Heart right ventricle (tissue), 16 donors: ENCODE data around the gene SGCA. TPM values are rescaled to one million over a fixed set of nuclear protein-coding genes. Genes with fewer than 3 reads are reported as not detected.

Experiments
- ATAC-seq, 8 donors: fragments of 200-7000 bp; cut with Tn5 transposase; one replicate each; pipeline ENCODE4 v1.9.1; 2020; ENCODE audit warnings: mild to moderate bottlenecking in 8 of 8, moderate library complexity in 8 of 8, moderate number of reproducible peaks in 1 of 8
- DNase-seq, 2 donors: peaks; one replicate each; pipeline ENCODE4 v3.0.0-alpha.2; 2020
- H3K27ac ChIP-seq, 10 donors: fragments of 200-600 bp; sonication (generic) in 2 of 10; one replicate each; pipeline versions ENCODE4 v1.5.0 to v1.8.0; 2020 to 2022; ENCODE audit warnings: mild to moderate bottlenecking in 3 of 10
- H3K27me3 ChIP-seq, 7 donors: fragments of 200-600 bp; one replicate each; pipeline ENCODE4 v1.8.0; 2021 to 2022; ENCODE audit warnings: mild to moderate bottlenecking in 2 of 7
- H3K36me3 ChIP-seq, 9 donors: fragments of 200-600 bp; sonication (generic) in 1 of 9; one replicate each; pipeline versions ENCODE4 v1.5.0 to v1.8.0; 2020 to 2022; ENCODE audit warnings: mild to moderate bottlenecking in 2 of 9
- H3K4me1 ChIP-seq, 9 donors: fragments of 200-600 bp; sonication (generic) in 1 of 9; one replicate each; pipeline versions ENCODE4 v1.5.0 to v1.8.0; 2020 to 2022; ENCODE audit warnings: mild to moderate bottlenecking in 4 of 9
- H3K4me3 ChIP-seq, 10 donors: fragments of 200-600 bp; sonication (generic) in 2 of 10; one replicate each; pipeline versions ENCODE4 v1.5.0 to v1.8.0; 2020 to 2022; ENCODE audit warnings: mild to moderate bottlenecking in 7 of 10, moderate library complexity in 2 of 10
- H3K9me3 ChIP-seq, 11 donors: fragments of 200-600 bp in 10 of 11; sonication (generic) in 2 of 11; one replicate each; pipeline versions ENCODE4 v1.5.0 to v1.8.0; 2013 to 2022; ENCODE audit warnings: mild to moderate bottlenecking in 2 of 11, control low read depth in 1 of 11, moderate library complexity in 1 of 11
- WGBS, 2 donors: extraction: QIAGEN DNeasy Blood & Tissue Kit; methylation state at CpG; one replicate each; pipeline ENCODE4 v1.1.7; 2013; ENCODE audit warnings: inconsistent platforms in 1 of 2; 5-methylcytosine and 5-hydroxymethylcytosine counted together
- intact Hi-C, 10 donors: fragments of 100-400 bp; cut with DNase I; formaldehyde crosslinking; loops; one replicate each; pipeline versions ENCODE4 v1.11.1 to v1.14.2; 2022
- polyA plus RNA-seq, 2 donors: library from polyadenylated mRNA; stranded (reverse); fragments of 200-250 nt; gene quantifications; one replicate each; pipeline ENCODE4 v1.2.3, GENCODE V29; 2013
- total RNA-seq, 10 donors: library from RNA; stranded (reverse); fragmentation: NEBNext Ultra II Directional in 3 of 10; extraction: Animal tissue kit (Norgen Biotek cat#: 25700) in 3 of 10; gene quantifications; one replicate each; pipeline versions ENCODE4 v1.2.1 to v1.2.4, GENCODE V29; 2021 to 2023
- TF ChIP-seq, protein P1 (sequence below), 9 donors: fragments of 200-600 bp; sonication (generic) in 2 of 9; IDR thresholded peaks; one replicate each; pipeline versions ENCODE4 v1.5.0 to v1.8.0; 2021 to 2022; ENCODE audit warnings: antibody characterized with exemption in 9 of 9, mild to moderate bottlenecking in 5 of 9, moderate library complexity in 1 of 9
- donor health status: Arrhythmogenic right ventricular cardiomyopathy.
- donor health status: ischemic (EF 13 %, LVEDD 7.1; RV severe dilation, severe dysfunction).
- donor health status: healthy with polysubstance abuse.
- donor health status: DM: no; HTN: yes; CAD: no.
- donor health status: DM: no; HTN: no; CAD: no.
- donor health status: ischemic (EF 25% LVEDD 6.9; RV normal size, moderate dysfunction).
- donor health status: ischemic (EF 25% LVEDD 5.7; RV mildly dilated, moderate dysfunction).
- donor health status: healthy.
- donor health status: DM: yes; HTN: yes; CAD: no.
- donor health status: Ischemic cardiomyopathy.
- donor health status: ischemic (EF 35%, LVEDD 5.7; RV mildly dilated, moderate dysfunction).
- donor health status: nonischemic (EF 11% LVEDD 7.7; RV severe dilation, severe dysfunction).
- donor health status: DM: yes; HTN: yes; CAD: no.
- donor health status: PGD.
- donor health status: ischemic (EF 29% LVEDD 5.4; RV normal size, mild dysfunction).
- donor health status: nonischemic (EF 23%, LVEDD 6.1; RV moderate dilation, normal function).

SGCA gene
- total and polyA plus RNA-seq, 12 donors: 136 to 314 (median 158) TPM

DNA sequence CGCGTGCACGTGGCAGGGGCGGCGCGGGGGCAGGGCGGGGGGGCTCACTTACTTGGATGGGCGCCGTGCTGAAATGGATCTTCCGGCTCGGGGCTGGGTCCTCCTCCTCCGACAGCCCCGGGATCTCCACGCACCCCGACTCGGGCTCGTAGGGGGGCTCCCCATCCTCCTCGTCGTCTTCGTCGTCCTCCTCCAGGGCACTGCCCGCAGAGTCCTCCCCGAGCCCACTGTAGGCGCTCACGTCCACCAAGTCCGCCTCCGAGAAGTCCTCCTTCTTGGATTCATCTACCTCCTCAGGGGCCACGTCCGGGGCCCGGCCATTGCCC, 16.8 kb upstream of the SGCA start:
- Histone ChIP-seq H3K27me3 (no peaks in the 10 kb centered on the region), H3K9me3 (no peaks in the 10 kb centered on the region), H3K27ac (peak overlapping the region; percentile 93 to 99 (median 98)), H3K4me1 (peaks cover 44 to 85% (median 69%) of the 10 kb centered on the region in 9 donors), H3K36me3 (peaks cover 0 to 24% (median 9%) of the 10 kb centered on the region in 9 donors), H3K4me3 (peak overlapping the region; percentile 86 to 99 (median 90))
- 1% methylated on average over 27 to 30 of the region's 30 CpGs for WGBS, 2 donors
- DNase-seq (no peak), ATAC-seq (no peak)
- intact Hi-C loops: no loop called here
- TF ChIP-seq, protein P1, sequence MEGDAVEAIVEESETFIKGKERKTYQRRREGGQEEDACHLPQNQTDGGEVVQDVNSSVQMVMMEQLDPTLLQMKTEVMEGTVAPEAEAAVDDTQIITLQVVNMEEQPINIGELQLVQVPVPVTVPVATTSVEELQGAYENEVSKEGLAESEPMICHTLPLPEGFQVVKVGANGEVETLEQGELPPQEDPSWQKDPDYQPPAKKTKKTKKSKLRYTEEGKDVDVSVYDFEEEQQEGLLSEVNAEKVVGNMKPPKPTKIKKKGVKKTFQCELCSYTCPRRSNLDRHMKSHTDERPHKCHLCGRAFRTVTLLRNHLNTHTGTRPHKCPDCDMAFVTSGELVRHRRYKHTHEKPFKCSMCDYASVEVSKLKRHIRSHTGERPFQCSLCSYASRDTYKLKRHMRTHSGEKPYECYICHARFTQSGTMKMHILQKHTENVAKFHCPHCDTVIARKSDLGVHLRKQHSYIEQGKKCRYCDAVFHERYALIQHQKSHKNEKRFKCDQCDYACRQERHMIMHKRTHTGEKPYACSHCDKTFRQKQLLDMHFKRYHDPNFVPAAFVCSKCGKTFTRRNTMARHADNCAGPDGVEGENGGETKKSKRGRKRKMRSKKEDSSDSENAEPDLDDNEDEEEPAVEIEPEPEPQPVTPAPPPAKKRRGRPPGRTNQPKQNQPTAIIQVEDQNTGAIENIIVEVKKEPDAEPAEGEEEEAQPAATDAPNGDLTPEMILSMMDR (IDR thresholded peaks at IDR 0.05): no peak

DNA sequence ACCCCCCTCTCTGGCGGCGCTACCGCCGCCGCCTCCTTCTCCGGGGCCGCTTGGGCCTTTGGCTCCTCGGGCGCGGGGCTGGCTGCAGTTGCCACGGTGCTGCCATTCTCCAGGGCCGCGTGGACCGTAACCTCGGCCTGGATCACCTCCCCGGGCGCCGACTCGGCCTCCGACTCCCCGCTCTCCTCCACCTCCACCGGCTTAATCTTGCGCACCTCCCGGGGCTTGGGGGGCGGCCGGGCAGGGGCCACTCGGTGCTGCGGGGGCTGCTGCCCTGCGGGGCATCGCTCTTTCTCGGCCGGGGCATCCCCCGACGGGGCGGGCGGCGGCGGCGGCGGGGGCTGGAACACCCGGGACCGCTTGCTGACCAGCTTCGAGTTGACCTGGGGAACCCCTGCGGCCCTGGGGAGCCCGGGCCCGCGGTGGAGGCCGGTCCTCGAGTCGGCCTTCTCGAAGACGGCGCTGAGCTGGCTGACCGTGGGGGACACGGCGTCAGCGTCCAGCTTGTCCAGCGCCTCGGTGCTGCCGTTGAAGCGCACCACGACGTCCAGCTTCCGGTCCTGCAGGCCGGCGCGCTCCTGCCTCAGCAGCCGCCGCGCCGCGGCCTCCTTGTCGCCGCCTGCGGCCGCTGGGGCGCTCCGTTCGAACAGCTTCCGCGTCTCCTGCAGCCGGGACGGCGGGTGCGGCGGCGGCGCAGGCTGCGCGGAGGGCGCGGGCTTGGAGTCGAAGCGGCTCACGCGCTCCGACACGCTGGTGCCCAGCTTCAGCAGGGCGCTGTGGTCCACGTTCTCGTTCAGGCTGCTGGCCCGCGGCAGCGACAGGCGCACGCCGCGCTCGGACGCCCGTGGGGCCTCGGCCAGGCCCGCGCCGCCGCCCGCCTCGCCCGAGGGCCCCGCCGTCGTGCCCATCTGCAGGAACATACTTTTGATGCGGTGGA, 16.1 kb upstream of the SGCA start:
- H3K36me3 ChIP-seq: peaks cover 0 to 18% (median 4%) of the 10 kb centered on the region in 9 donors
- WGBS, 2 donors: 1% methylated on average over 118 to 123 of the region's 123 CpGs
- intact Hi-C loops: loop anchor here in 2 of 10 donors (1.0 to 5.0 kb wide), 2 partner anchors 52 to 54 kb away; partner anchors contain the start of gene PDK2 (in 2 of the 2)
- peak in 2 of 8 donors; percentile 2 to 6 for ATAC-seq
- H3K9me3 ChIP-seq: no peaks in the 10 kb centered on the region
- peaks cover 50 to 87% (median 73%) of the 10 kb centered on the region in 9 donors for H3K4me1 ChIP-seq
- H3K27me3 ChIP-seq: no peaks in the 10 kb centered on the region
- TF ChIP-seq, protein P1 (IDR thresholded peaks at IDR 0.05): peak in 2 of 9 donors; percentile 35 to 44
- peak overlapping the region; percentile 93 to 99 (median 98) for H3K27ac ChIP-seq
- peak overlapping the region; percentile 86 to 99 (median 90) for H3K4me3 ChIP-seq
- peak in 1 of 2 donors; percentile 76 for DNase-seq

DNA sequence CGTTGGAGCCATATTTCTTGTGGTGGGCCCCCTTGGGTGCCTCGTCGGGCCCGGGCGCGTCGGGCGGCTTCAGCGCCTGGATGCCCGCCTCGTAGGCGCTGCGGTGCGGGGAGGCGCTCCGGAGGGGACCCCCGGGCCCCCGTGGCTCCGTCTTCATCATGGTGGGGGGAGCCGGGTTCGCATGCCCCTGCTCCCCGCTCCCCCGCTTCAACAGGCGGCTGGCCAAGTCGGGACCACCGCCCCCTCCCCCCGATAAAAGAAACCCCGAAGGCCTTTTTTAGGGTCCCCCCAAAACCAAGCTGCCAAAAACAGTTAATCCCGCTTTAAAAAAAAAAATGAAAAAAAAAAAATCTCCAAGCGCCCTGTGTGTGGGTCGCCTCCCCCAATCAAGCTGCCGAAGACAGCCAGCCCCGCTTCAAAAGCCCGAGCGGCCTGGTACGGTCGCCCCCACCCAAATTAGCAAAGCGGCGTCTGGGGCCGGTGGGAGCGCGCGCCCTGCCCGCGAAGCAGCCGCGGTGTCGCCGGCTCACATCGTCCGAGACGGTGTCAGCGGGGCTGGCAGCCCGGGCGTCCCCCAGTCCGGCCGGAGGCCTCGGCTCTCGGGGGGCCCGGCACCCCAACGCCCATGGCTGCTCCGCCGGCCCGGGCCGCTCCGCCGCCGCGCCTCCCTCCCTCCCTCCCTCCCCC, 15.3 kb upstream of the SGCA start, which contains the start of gene PPP1R9B:
PPP1R9B (minus strand) TSS at position 324 of the 687 bp plus-strand sequence; CDS start at position 160, 164 bp downstream.
- Histone ChIP-seq H3K27me3 (no peaks in the 10 kb centered on the region), H3K4me3 (peak within 1 kb of the TSS; percentile 86 to 99 (median 90)), H3K36me3 (peaks cover 0 to 11% (median 0%) of the 10 kb centered on the region in 9 donors), H3K9me3 (no peaks in the 10 kb centered on the region), H3K27ac (peak within 1 kb of the TSS; percentile 93 to 99 (median 98)), H3K4me1 (peaks cover 49 to 87% (median 73%) of the 10 kb centered on the region in 9 donors)
- 0 to 1% methylated on average over 66 to 69 of the region's 69 CpGs for WGBS, 2 donors
- intact Hi-C loops: loop anchor here in 2 of 10 donors (1.0 to 5.0 kb wide), 2 partner anchors 53 to 55 kb away; partner anchors contain the start of gene PDK2 (in 2 of the 2)
- TF ChIP-seq, protein P1 (IDR thresholded peaks at IDR 0.05): no peak
- ATAC-seq: peak in 2 of 8 donors; percentile 1 to 2
- DNase-seq: peak in 1 of 2 donors; percentile 20
